Measurements from ENCODE around the gene IRAG1.

Gene IRAG1

DNA sequence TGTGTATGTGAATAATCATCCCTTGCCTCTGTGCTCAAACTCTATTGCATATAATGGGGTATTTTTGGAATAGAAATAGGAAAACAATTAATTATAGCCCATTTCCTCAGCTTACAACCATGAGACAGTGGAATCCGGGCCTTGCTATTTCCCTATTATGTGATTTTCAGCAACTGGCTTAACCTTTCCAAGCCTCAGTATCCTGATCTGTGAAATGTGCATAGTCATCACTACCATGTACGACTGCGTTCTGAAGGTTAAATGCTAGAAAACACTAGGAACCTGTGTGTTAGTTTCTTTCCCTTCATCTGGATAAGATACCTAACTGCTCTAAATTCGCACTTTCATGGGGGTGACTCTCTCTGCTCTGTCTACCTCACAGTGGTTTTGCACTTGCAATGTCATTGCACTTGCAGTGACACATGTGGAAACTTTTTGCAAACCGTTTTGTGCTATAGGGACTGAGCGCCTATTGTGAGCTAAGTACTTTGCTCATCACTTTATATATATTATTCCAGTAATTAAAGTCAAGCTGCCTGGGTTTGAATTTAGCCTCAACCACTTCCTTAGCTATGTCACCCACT is 48.3 kb downstream of the IRAG1 start:
- DNase-seq: no peak
